ENCODE measurements around the gene MGAT5.

- no peak for TF ChIP-seq CTCF (conservative IDR thresholded peaks at IDR 0.05; ENCODE audit: low read length)
- no peak for TF ChIP-seq EZH2phosphoT487 (IDR thresholded peaks at IDR 0.05; ENCODE audit: borderline replicate concordance, low read depth, low read length)
Measured at GRCh38 chr2:134269972-134270735, 16.3 kb downstream of the MGAT5 start.
